CD4-positive, alpha-beta T cell treated with Interleukin-17A for 4 hours (primary cell): ENCODE data around the gene UBALD1.
"Not testable (repeated sequence)": the region's sequence is repeated elsewhere in the genome, so short reads cannot be mapped to it uniquely, and the experiment has no call there.

Experiments used
- DNase-seq: peaks from one replicate; pipeline ENCODE4 v3.0.0-alpha.2; 2020; ENCODE audit warnings: mixed read lengths

The UBALD1 gene

DNA sequence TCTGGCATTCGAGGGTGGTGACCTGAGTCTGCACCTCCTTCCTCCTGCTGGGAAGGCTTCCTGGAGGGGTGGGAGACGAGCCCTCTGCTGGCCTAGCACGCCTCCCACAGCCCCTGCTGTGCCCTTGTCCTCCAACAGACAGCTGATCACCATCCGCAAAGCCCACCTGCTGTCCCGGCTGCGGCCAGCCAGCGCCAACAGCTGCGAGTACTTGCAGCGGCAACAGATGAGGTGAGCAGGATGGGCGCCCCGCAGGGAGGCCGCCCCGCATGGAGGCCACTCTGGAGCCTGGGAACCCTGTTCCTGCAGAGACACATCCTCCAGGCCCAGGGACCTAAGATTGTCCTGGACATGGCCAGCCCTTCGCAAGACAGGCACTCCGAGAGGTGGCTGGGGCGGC is 21.6 kb downstream of the UBALD1 start:
- DNase-seq = no peak

DNA sequence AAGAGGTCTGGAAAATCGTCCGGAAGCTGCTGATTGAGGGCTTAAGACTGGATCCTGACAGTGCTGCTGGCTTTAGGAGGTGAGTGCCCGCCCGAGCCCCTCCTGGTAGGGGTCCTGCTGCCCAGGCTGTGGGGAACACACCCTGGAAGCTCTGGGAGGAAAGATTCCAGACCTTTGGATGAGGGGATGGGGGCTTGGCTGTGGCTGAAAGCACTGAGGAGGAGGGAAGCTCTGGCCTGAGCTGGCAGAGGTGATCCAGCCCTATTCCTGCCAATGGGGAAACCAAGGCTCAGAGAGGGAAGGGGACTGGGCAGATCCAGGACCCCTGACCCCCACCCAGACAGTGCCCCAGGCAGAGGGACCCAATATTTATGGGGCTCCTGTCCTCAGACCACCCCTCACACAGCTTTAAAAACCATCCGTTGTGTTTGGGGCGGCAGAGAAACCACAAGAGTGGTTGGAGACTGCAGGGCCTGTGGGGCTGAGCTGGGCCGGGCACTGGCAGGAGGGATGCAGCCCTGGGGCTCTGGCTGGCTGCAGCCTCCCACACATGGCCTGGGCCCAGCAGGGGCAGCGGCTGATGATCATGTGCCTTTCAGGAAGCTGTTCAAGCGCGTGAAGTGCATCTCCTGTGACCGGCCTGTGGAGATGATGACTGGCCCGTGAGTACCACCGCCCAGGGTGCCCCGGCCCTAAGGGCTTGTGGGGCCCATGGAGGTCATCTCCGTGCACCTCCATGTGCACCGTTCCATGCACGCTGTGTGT is 22.8 kb downstream of the UBALD1 start:
- DNase-seq = no peak

DNA sequence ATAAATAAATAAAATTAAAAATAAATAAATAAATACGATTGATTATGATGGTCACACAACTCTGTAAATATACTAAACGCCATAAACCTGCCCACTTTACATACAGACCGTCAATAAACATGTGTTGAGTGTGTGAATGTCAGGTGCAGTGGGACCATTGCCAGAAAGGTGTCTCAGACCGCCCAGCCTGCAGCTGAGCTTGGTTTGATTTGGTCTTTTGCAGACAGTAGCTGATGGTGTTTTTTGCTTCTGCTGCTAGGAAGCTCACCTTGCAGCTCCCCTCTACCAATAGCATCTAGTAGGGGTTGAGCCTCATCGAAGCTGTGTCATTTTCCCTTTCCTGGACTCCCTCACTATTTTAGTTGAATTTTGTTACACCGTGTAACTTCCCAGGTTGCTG is 23.5 kb downstream of the UBALD1 start:
- DNase-seq = no peak

- no peak for DNase-seq
Observed at GRCh38 chr16:4588961-4589360, 25.7 kb downstream of the UBALD1 start.

- no peak for DNase-seq
Observed at GRCh38 chr16:4588386-4588785, 26.3 kb downstream of the UBALD1 start.

GRCh38 chr16:4586291-4586690 is 28.4 kb downstream of the UBALD1 start:
- no peak for DNase-seq

DNA sequence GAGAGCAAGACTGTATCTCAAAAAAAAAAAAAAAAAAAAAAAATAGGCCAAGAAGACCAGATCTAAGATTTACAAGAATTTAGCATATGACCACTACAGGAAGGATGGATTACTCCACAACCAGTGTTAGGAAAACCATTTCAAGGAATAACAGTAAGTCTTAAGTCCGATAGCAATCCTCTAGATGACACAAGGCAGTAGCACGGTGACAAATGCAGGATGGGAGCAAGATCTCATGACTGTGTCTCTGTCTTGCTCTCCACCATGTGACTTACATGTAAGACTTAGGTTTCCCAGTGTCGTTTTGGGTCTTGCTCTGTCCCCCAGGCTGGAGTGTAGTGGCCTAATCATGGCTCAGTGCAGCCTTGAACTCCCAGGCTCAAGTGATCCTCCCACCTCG is 30.8 kb downstream of the UBALD1 start:
- no peak for DNase-seq

DNA sequence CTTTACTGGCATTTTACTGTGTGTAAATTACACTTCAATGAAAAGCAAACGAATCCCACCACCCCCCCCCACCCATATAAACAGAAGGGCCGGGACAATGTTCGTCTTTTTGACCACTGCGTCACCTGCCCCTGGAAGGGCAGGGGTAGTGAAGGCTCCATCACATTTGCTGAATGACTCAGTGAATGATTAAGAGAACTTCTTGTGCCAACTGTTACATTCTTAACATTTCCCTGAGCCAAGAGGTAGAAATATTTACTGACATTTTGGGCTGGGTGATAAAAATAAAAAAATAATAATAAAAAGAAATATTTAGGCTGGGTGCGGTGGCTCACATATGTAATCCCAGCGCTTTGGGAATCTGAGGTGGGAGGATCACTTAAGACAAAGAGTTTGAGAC is 34.4 kb downstream of the UBALD1 start:
- DNase-seq = no peak

DNA sequence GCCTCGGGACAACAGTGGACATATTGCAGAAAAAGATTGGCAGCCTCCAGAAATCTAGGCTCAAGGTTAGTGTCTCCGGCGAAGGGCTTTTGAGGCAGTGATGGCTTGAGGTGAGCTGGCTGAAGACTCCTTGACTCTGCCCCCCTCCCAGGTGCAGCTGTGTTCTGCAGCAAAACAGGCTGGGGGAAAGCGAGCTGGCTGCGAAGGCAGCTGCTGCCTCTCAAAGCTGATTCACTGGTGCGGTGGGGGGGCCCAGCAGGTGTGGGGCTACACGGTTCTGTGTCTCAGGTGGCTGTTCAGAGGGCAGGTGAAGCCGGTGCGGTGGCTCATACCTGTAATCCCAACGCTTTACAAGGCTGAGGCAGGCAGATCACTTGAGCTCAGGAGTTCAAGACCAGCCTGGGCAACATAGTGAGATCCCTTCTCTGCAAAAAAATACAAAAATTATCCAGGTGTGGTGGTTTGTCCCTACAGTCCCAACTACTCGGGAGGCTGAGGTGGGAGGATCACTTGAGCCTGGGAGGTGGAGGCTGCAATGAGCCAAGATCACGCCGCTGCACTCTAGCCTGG is 35.6 kb downstream of the UBALD1 start:
- no peak for DNase-seq

DNA sequence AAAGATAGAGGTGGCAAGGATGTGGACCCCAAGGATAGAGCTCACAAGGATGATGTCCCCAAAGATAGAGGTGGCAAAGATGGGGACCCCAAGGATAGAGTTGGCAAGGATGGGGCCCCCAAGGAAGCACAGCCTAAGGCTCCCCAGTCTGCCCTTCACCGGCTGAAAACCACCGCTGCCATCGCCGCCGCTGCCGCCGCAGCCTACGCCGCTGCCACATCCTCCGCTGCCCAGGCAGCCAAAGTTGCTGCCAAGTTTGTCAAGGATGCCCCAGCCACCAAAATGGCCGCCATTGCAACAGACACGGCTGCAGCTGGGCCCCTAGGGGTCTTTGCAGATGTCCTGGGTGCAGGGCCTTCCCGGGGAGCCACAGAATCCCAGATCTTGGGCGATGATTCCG is 38.7 kb downstream of the UBALD1 start:
- no peak for DNase-seq

DNA sequence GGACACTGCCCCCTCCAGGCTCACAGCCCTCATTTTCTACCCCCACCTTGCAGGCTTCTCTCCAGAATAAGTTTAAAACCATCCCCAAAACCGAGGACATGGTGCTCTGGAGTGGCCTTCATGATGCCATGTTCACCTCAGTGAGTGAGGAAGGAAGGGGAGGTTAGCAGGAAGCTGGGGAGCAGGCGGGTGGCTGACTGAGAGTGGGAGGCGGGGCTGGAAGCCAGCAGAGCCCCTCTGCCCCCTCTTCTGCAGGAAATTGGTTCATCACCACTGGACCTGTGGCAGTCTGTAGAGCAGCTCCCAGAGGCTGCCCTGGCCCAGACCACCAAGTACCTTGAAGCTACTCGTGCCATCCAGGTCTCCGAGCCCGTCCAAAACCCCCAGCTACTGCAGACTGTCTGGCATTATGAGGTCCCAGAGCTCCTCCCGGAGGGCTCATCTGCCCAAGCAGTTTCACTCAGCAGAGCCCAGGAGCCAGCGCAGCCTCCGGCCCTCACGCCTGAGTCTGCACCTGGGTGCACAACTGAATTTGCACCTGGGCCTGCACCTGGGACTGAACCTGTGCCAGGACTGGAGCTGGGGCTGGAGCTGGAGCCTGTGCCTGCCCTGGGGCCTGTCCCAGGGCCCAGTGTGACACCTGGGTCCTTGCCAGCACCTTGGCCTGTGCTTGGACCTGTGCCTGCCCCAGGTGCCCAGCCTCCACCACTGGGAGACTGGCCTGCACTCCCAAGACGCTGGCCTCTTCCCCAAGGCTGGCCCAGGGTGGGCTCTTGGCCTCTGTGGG is 39.6 kb downstream of the UBALD1 start:
- DNase-seq = no peak

DNA sequence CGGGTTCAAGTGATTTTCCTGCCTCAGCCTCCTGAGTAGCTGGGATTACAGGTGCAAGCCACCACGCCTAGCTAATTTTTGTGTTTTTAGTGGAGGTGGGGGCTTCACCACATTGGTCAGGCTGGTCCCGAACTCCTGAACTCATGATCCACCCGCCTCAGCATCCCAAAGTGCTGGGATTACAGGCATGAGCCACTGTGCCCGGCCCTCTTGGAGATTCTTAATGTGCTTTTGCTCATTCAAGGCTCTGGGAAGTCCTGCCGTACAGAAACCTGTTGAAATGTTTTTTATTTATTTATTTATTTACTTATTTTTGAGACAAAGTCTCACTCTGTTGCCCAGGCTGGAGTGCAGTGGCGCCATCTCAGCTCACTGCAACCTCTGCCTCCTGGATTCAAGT is 40.8 kb downstream of the UBALD1 start:
- not testable (repeated sequence) for DNase-seq

DNA sequence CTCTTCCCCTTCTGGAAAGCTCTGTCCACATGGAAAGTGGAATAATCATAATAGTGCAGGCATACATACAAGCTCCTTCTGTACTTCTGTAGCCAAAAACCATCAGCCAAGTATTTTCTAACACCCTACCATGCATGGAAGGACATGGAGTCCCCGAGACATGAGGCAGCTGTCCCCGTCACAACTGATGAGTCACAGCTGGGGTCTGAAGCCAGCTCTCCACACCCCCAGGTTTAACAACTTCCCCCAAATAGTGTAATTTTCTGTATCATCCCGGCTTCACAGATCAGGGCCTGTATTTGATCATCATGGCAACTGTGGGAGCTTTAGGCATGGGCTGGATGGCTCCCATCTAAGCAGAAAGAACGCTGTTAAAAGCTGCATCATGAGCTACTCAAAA is 42.0 kb downstream of the UBALD1 start:
- no peak for DNase-seq

DNA sequence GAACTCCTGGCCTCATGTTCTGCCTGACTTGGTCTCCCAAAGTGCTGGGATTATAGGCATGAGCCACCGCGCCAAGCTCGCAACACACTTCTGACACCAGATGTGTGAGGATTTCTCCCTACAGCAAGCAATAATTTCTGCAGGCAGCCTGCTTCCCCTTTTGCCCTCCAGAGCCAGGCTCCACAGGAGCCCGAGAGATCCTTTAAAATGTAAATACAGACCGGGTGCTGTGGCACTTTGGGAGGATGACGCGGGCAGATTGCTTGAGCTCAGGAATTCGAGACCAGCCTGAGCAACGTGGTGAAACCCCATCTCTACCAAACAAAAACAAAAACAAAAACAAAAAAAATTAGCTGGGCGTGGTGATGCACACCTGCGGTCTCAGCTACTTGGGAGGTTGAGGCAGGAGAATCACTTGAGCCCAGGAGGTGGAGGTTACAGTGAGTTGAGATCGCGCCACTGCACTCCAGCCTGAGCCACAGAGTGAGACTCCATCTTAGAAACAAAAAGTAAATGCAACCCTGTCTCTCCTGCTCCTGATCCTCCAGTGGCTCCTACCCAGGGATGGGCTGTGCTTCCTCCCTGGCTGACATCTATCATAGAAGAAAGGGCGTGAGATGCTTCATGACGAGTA is 43.9 kb downstream of the UBALD1 start:
- DNase-seq = no peak

- DNase-seq = no peak
Observed at GRCh38 chr16:4570086-4570485, 44.6 kb downstream of the UBALD1 start.

- DNase-seq = no peak
Observed at GRCh38 chr16:4566144-4566543, 48.5 kb downstream of the UBALD1 start.

- DNase-seq = no peak
Observed at GRCh38 chr16:4564661-4565267, 49.9 kb downstream of the UBALD1 start.

- no peak for DNase-seq
Observed at GRCh38 chr16:4561596-4561995, 53.1 kb downstream of the UBALD1 start.
